Measurements from ENCODE around the gene LOXL4. TPM values are rescaled to one million over a fixed set of nuclear protein-coding genes. Genes with fewer than 3 reads are reported as not detected.

The LOXL4 gene
- total RNA-seq, 1 experiment from 2014 or later, result 0.13 TPM

DNA sequence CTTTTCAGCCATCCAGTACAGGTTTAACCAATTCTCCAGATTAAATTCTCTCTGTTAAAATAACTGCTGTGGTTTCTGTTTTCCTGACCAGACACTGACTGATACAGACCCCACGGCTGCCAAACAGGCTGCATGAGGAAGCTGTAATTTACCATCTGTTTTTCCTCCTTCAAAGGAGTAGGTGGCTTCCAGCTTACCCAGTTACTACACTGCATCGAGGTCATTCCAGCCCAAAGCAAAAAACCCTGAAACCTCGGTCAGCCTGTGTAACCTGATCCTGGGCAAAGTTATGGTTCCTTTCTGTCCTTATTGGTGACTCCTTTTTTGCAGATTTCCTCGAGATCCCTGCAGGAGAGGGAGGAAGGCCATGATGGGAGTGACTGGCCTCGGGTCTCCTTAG lies 27.9 kb upstream of the LOXL4 start:
- H2AFZ ChIP-seq (ENCODE audit: low read length), result no peak overlapping the region

More for the DNA sequence above, 27.9 kb upstream of the LOXL4 start:
- Histone ChIP-seq H3K56ac (ENCODE audit: insufficient read length, low read depth, low read length) (no peak overlapping the region), H3K23ac (ENCODE audit: insufficient read length, low read depth, low read length) (no peak overlapping the region), H2BK5ac (ENCODE audit: insufficient read length, low read length) (no peak overlapping the region), H3K27ac (ENCODE audit: insufficient read length, low read depth, low read length) (no peak overlapping the region), H3K4me2 (ENCODE audit: insufficient read depth, insufficient read length, low read length) (no peak overlapping the region), H2BK120ac (ENCODE audit: low read depth, low read length, poor library complexity, severe bottlenecking) (no peak overlapping the region), H3T11ph (ENCODE audit: low read length) (no peak overlapping the region), H4K8ac (replicated peaks; ENCODE audit: insufficient read length, low read depth, low read length) (no peak overlapping the region), H2AK5ac (ENCODE audit: insufficient read length, low read length) (no peak overlapping the region), H3K79me2 (ENCODE audit: insufficient read depth, low read length) (no peaks in the 10 kb centered on the region), H2BK12ac (ENCODE audit: insufficient read length, low read depth, low read length) (no peak overlapping the region), H3K4ac (ENCODE audit: low read depth, low read length) (no peak overlapping the region), H2BK15ac (ENCODE audit: low read depth, low read length) (no peak overlapping the region), H3K4me1 (ENCODE audit: insufficient read depth, low read length) (peaks cover 6% of the 10 kb centered on the region; the same call in 1 of the 2 replicates), H4K20me1 (ENCODE audit: control insufficient read depth, insufficient read depth, insufficient read length) (no peaks in the 10 kb centered on the region), H3K79me1 (ENCODE audit: insufficient read depth, low read depth, low read length, poor library complexity, severe bottlenecking) (no peaks in the 10 kb centered on the region), H4K91ac (ENCODE audit: insufficient read length, low read depth, low read length) (no peak overlapping the region), H3K27me3 (ENCODE audit: insufficient read depth, low read length) (no peaks in the 10 kb centered on the region), H3K14ac (ENCODE audit: insufficient read depth, low read length) (no peak overlapping the region), H3K23me2 (ENCODE audit: insufficient read length, low read depth, low read length, poor library complexity, severe bottlenecking) (no peaks in the 10 kb centered on the region), H3K9ac (ENCODE audit: extremely low read depth, insufficient read length, low read length) (no peak overlapping the region), H2BK20ac (ENCODE audit: low read depth, low read length, poor library complexity, severe bottlenecking) (no peak overlapping the region), H4K5ac (ENCODE audit: insufficient read length, low read depth, low read length) (no peak overlapping the region), H3K9me3 (ENCODE audit: control insufficient read depth, low read depth, low read length) (no peaks in the 10 kb centered on the region), H3K18ac (ENCODE audit: insufficient read length, low read depth, low read length) (no peak overlapping the region)
- Mint-ChIP-seq H3K4me3 (no peak overlapping the region), H3K9me3 (no peaks in the 10 kb centered on the region), H3K4me1 (peaks cover 17 to 19% of the 10 kb centered on the region in 2 experiments), H3K27me3 (ENCODE audit: low read depth) (peaks cover 6% of the 10 kb centered on the region), H3K36me3 (ENCODE audit: insufficient read depth in 1 of 3, low read depth in 3 of 3) (no peaks in the 10 kb centered on the region), H3K27ac (peak overlapping the region in 1 of 3 experiments; percentile 52; a peak in 1 of 7 replicates)
- no peak for DNase-seq
- TF ChIP-seq, protein P1, sequence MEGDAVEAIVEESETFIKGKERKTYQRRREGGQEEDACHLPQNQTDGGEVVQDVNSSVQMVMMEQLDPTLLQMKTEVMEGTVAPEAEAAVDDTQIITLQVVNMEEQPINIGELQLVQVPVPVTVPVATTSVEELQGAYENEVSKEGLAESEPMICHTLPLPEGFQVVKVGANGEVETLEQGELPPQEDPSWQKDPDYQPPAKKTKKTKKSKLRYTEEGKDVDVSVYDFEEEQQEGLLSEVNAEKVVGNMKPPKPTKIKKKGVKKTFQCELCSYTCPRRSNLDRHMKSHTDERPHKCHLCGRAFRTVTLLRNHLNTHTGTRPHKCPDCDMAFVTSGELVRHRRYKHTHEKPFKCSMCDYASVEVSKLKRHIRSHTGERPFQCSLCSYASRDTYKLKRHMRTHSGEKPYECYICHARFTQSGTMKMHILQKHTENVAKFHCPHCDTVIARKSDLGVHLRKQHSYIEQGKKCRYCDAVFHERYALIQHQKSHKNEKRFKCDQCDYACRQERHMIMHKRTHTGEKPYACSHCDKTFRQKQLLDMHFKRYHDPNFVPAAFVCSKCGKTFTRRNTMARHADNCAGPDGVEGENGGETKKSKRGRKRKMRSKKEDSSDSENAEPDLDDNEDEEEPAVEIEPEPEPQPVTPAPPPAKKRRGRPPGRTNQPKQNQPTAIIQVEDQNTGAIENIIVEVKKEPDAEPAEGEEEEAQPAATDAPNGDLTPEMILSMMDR (conservative IDR thresholded peaks at IDR 0.05), result no peak
- WGBS (ENCODE audit: extremely low coverage, insufficient read length, low lambda C conversion rate), result no CpG with 5 or more reads among the region's 5 CpGs

All from H9 (cell line).